HEK293 (cell line): ENCODE results near the gene NARS2.

Source experiments
- GLIS1 ChIP-seq: fragments of 450-650 bp; formaldehyde crosslinking; IDR thresholded peaks from 2 replicates; pipeline ENCODE4 v1.5.1; 2016; ENCODE audit warnings: missing biosample characterization, missing genetic modification characterization
- REPIN1 ChIP-seq: fragments of 450-650 bp; formaldehyde crosslinking; IDR thresholded peaks from 2 replicates; pipeline ENCODE4 v1.5.1; 2017; ENCODE audit warnings: missing biosample characterization, missing genetic modification characterization, low read depth
- SP2 ChIP-seq: fragments of 450-650 bp; formaldehyde crosslinking; IDR thresholded peaks from 2 replicates; pipeline ENCODE4 v1.5.1; 2016; ENCODE audit warnings: missing biosample characterization, missing genetic modification characterization
- SP7 ChIP-seq: fragments of 450-650 bp; formaldehyde crosslinking; IDR thresholded peaks from 2 replicates; pipeline ENCODE4 v1.5.1; 2016; ENCODE audit warnings: missing biosample characterization, missing genetic modification characterization
- TRIM28 ChIP-seq: IDR thresholded peaks from 2 replicates; pipeline ENCODE4 v1.6.1; 2011; ENCODE audit warnings: low read length, control low read depth, borderline replicate concordance
- YY1 ChIP-seq: fragments of 450-650 bp; formaldehyde crosslinking; IDR thresholded peaks from 2 replicates; pipeline ENCODE4 v1.5.1; 2018; ENCODE audit warnings: missing biosample characterization, missing genetic modification characterization
- ZBTB21 ChIP-seq: fragments of 450-650 bp; formaldehyde crosslinking; IDR thresholded peaks from 2 replicates; pipeline ENCODE4 v1.5.1; 2017; ENCODE audit warnings: missing biosample characterization, missing genetic modification characterization
- ZNF133 ChIP-seq: fragments of 450-650 bp; formaldehyde crosslinking; IDR thresholded peaks from 2 replicates; pipeline ENCODE4 v1.5.1; 2016; ENCODE audit warnings: missing biosample characterization, missing genetic modification characterization
- ZNF274 ChIP-seq, 2 experiments: fragments of 200-500 bp in 1 of 2; fragments of 450-650 bp in 1 of 2; sonication (Bioruptor generic) in 1 of 2; formaldehyde crosslinking in 1 of 2; IDR thresholded peaks; 2 replicates each; pipeline versions ENCODE4 v1.5.1 to v1.6.1; 2014 to 2016; ENCODE audit warnings: borderline replicate concordance in 1 of 2, inconsistent platforms in 1 of 2, low read length in 1 of 2, missing biosample characterization in 1 of 2, missing genetic modification characterization in 1 of 2
- TF ChIP-seq, protein P1 (sequence below): fragments of 450-650 bp; formaldehyde crosslinking; IDR thresholded peaks from 2 replicates; pipeline ENCODE4 v1.5.1; 2016; ENCODE audit warnings: missing biosample characterization, missing genetic modification characterization
- TF ChIP-seq, protein P2 (sequence below): fragments of 450-650 bp; formaldehyde crosslinking; IDR thresholded peaks from 2 replicates; pipeline ENCODE4 v1.5.1; 2017; ENCODE audit warnings: missing biosample characterization, missing genetic modification characterization
- TF ChIP-seq, protein P3 (sequence below): fragments of 450-650 bp; formaldehyde crosslinking; IDR thresholded peaks from 2 replicates; pipeline ENCODE4 v1.5.1; 2016; ENCODE audit warnings: missing biosample characterization, missing genetic modification characterization

DNA sequence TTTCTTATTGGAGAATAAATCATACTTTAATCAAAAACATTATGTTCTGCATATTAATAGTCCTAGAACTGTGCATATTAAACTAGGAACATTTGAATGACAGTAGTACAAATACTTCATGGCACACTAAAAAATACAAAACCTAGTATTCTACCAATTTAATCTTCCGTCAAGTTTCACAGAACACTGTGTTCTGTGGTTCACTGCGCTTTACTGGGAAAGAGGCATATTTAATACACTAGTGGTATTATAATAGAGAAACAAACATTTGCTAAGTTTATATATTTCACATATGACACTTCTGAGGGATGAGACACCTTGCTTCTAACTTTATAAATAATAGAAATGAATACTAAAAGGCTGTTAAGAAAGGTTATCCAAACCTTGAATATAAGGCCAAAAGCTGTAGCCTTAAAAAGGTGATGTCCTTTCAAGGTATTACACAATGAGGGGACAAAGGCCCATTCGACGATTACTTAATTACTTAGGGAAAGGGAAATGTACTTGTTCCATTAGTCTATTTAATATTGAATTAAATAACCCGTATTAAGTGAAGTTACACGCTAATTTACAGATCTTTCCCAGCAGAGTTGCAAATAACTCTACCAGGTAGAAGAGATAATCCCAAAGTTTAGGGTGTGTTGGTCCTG is 48.0 kb downstream of the NARS2 start:
- TF ChIP-seq, protein P1, sequence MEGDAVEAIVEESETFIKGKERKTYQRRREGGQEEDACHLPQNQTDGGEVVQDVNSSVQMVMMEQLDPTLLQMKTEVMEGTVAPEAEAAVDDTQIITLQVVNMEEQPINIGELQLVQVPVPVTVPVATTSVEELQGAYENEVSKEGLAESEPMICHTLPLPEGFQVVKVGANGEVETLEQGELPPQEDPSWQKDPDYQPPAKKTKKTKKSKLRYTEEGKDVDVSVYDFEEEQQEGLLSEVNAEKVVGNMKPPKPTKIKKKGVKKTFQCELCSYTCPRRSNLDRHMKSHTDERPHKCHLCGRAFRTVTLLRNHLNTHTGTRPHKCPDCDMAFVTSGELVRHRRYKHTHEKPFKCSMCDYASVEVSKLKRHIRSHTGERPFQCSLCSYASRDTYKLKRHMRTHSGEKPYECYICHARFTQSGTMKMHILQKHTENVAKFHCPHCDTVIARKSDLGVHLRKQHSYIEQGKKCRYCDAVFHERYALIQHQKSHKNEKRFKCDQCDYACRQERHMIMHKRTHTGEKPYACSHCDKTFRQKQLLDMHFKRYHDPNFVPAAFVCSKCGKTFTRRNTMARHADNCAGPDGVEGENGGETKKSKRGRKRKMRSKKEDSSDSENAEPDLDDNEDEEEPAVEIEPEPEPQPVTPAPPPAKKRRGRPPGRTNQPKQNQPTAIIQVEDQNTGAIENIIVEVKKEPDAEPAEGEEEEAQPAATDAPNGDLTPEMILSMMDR (tag by site-specific recombination): no peak
- TF ChIP-seq REPIN1 (tag by site-specific recombination): no peak
- no peak for TF ChIP-seq TRIM28
- TF ChIP-seq SP2 (tag by site-specific recombination): no peak
- no peak for TF ChIP-seq ZNF274 (IDR thresholded peaks at IDR 0.05; ENCODE audit: low read length)
- TF ChIP-seq ZNF274 (tag by site-specific recombination; IDR thresholded peaks at IDR 0.05; ENCODE audit: borderline replicate concordance): no peak
- TF ChIP-seq, protein P2, sequence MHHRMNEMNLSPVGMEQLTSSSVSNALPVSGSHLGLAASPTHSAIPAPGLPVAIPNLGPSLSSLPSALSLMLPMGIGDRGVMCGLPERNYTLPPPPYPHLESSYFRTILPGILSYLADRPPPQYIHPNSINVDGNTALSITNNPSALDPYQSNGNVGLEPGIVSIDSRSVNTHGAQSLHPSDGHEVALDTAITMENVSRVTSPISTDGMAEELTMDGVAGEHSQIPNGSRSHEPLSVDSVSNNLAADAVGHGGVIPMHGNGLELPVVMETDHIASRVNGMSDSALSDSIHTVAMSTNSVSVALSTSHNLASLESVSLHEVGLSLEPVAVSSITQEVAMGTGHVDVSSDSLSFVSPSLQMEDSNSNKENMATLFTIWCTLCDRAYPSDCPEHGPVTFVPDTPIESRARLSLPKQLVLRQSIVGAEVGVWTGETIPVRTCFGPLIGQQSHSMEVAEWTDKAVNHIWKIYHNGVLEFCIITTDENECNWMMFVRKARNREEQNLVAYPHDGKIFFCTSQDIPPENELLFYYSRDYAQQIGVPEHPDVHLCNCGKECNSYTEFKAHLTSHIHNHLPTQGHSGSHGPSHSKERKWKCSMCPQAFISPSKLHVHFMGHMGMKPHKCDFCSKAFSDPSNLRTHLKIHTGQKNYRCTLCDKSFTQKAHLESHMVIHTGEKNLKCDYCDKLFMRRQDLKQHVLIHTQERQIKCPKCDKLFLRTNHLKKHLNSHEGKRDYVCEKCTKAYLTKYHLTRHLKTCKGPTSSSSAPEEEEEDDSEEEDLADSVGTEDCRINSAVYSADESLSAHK: no peak
- no peak for TF ChIP-seq GLIS1 (tag by site-specific recombination)
- no peak for TF ChIP-seq ZNF133 (tag by site-specific recombination)
- TF ChIP-seq, protein P3, sequence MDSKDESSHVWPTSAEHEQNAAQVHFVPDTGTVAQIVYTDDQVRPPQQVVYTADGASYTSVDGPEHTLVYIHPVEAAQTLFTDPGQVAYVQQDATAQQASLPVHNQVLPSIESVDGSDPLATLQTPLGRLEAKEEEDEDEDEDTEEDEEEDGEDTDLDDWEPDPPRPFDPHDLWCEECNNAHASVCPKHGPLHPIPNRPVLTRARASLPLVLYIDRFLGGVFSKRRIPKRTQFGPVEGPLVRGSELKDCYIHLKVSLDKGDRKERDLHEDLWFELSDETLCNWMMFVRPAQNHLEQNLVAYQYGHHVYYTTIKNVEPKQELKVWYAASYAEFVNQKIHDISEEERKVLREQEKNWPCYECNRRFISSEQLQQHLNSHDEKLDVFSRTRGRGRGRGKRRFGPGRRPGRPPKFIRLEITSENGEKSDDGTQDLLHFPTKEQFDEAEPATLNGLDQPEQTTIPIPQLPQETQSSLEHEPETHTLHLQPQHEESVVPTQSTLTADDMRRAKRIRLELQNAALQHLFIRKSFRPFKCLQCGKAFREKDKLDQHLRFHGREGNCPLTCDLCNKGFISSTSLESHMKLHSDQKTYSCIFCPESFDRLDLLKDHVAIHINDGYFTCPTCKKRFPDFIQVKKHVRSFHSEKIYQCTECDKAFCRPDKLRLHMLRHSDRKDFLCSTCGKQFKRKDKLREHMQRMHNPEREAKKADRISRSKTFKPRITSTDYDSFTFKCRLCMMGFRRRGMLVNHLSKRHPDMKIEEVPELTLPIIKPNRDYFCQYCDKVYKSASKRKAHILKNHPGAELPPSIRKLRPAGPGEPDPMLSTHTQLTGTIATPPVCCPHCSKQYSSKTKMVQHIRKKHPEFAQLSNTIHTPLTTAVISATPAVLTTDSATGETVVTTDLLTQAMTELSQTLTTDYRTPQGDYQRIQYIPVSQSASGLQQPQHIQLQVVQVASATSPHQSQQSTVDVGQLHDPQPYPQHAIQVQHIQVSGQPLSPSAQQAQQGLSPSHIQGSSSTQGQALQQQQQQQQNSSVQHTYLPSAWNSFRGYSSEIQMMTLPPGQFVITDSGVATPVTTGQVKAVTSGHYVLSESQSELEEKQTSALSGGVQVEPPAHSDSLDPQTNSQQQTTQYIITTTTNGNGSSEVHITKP (tag by site-specific recombination): no peak
- no peak for TF ChIP-seq SP7
- TF ChIP-seq ZBTB21 (tag by site-specific recombination): no peak
- no peak for TF ChIP-seq YY1 (tag by site-specific recombination)
